NCI-H2196 (cell line): ENCODE measurements around the gene MDM2.

ENCODE experiments used
- DNase-seq: peaks from one replicate; lab custom pipeline; 2025; ENCODE audit not compliant: unreplicated experiment; lab: John Stamatoyannopoulos, UW

The MDM2 gene

GRCh38 chr12:68844788-68845695 is 37.1 kb downstream of the MDM2 start:
- DNase-seq: no peak

- DNase-seq: no peak
Measured at GRCh38 chr12:68846811-68847210, 38.8 kb downstream of the MDM2 start.

GRCh38 chr12:68850390-68850789 is 42.4 kb downstream of the MDM2 start:
- DNase-seq: no peak

- DNase-seq: no peak
Measured at GRCh38 chr12:68851592-68852306, 43.8 kb downstream of the MDM2 start.

GRCh38 chr12:68853396-68854077 is 45.6 kb downstream of the MDM2 start:
- DNase-seq: no peak

GRCh38 chr12:68854078-68854468 is 46.1 kb downstream of the MDM2 start:
- DNase-seq: no peak

- no peak for DNase-seq
Measured at GRCh38 chr12:68854554-68854953, 46.6 kb downstream of the MDM2 start.

GRCh38 chr12:68855111-68855510 is 47.1 kb downstream of the MDM2 start:
- no peak for DNase-seq

- DNase-seq: no peak
Measured at GRCh38 chr12:68855771-68856170, 47.8 kb downstream of the MDM2 start.

- DNase-seq: no peak
Measured at GRCh38 chr12:68856510-68856909, 48.5 kb downstream of the MDM2 start.

GRCh38 chr12:68861890-68862289 is 53.9 kb downstream of the MDM2 start:
- DNase-seq: no peak

- DNase-seq: no peak
Measured at GRCh38 chr12:68863109-68863770, 55.3 kb downstream of the MDM2 start.

GRCh38 chr12:68863886-68864454 is 56.0 kb downstream of the MDM2 start:
- peak; percentile 29 for DNase-seq

- no peak for DNase-seq
Measured at GRCh38 chr12:68864604-68865003, 56.6 kb downstream of the MDM2 start.

- no peak for DNase-seq
Measured at GRCh38 chr12:68865399-68866164, 57.6 kb downstream of the MDM2 start.

GRCh38 chr12:68866950-68867349 is 59.0 kb downstream of the MDM2 start:
- DNase-seq: no peak

GRCh38 chr12:68867606-68868005 is 59.6 kb downstream of the MDM2 start:
- DNase-seq: no peak

- no peak for DNase-seq
Measured at GRCh38 chr12:68868043-68868790, 60.2 kb downstream of the MDM2 start.

GRCh38 chr12:68870011-68870410 is 62.0 kb downstream of the MDM2 start:
- DNase-seq: no peak
